ENCODE measurements around the gene EPB41L2.

- no peak for TF ChIP-seq EZH2phosphoT487 (IDR thresholded peaks at IDR 0.05; ENCODE audit: insufficient read depth, low read depth)
- TF ChIP-seq EZH2 (IDR thresholded peaks at IDR 0.05; ENCODE audit: insufficient read depth, poor library complexity, severe bottlenecking): no peak
Measured at GRCh38 chr6:130815200-130816071, 247.6 kb downstream of the EPB41L2 start.
